D721Med (cell line): ENCODE data around the gene MAB21L1.

Source experiments
- DNase-seq: peaks from one replicate; pipeline ENCODE4 v3.0.0; 2011; ENCODE audit warnings: low spot score; ENCODE audit not compliant: insufficient read length
- FAIRE-seq: peaks from 2 replicates; lab custom pipeline; 2011; peaks lifted over from hg19 to GRCh38; lab: Jason Lieb, UNC
- CTCF ChIP-seq: IDR thresholded peaks from 2 replicates; pipeline ENCODE4 v1.5.1; 2012; ENCODE audit warnings: mild to moderate bottlenecking, control low read depth; ENCODE audit not compliant: insufficient read depth; ENCODE audit errors: missing control alignments

Gene MAB21L1

GRCh38 chr13:35474496-35475211 is 1.8 kb downstream of the MAB21L1 start:
- DNase-seq = no peak
- no peak for TF ChIP-seq CTCF
- FAIRE-seq = peak; percentile 78

GRCh38 chr13:35473802-35474201 is 2.7 kb downstream of the MAB21L1 start:
- DNase-seq (no peak), FAIRE-seq (peak; percentile 58)
- TF ChIP-seq CTCF = no peak

DNA sequence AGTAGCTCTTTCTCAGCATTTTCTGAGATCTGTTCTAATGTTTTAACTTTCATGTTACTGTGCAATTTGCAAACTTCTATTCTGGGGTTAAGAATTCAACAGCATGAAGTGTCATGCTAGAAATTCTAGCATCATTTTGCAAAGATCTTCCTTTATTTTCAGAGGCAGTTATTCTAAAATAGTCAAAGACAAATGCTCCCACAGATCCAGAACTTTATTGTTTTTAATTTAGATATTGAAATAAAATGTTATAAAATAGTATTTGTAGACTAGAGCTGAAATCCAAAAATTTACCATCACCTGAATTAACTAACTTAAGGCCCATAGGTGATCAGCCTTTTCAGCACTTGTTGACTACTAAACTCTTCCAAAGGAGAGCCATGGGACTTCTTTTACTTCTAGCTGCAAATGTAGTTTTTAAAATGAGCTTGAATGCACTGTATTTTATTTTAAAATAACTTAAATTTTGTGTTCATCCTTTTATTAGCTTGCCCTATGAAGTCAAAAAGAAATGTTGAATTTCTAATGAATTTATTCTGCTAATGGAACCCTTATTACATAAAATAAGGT is 3.2 kb downstream of the MAB21L1 start:
- FAIRE-seq = no peak
- no peak for TF ChIP-seq CTCF
- DNase-seq = no peak

DNA sequence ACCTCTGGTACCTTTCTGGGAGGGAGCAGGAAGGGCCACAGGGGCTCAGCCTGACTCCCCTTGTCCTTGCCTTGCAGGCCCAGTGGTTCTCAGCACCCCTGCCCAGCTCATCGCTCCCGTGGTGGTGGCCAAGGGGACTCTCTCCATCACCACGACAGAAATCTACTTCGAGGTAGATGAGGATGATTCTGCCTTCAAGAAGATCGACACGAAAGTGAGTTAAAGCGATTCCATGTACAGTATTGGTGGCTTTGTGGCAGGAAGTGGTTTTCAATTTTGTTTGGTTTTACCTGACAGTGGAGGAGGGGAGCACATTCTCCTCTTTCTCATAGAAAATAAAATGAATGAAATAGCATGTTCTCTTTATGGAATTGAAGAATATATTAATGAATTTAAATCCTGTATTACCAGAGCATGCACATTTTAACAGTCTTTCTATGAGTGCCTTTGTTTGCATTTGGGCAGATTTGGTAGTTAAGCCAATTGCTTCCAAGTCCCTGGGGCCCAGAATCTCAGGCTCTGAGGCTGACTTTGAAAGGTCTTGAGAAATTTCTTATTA is 4.1 kb downstream of the MAB21L1 start:
- TF ChIP-seq CTCF = no peak
- FAIRE-seq (no peak), DNase-seq (no peak)

- DNase-seq (no peak), FAIRE-seq (no peak)
- no peak for TF ChIP-seq CTCF
Observed at GRCh38 chr13:35471706-35472322, 4.7 kb downstream of the MAB21L1 start.

GRCh38 chr13:35470671-35471661 is 5.5 kb downstream of the MAB21L1 start:
- TF ChIP-seq CTCF = no peak
- no peak for FAIRE-seq
- DNase-seq = no peak
